HG03469 (cell line): ENCODE data around the gene OR2A42.
A peak's percentile ranks its signal among the peaks of the same experiment; 100 is the strongest.
"Not testable (repeated sequence)": the region's sequence is repeated elsewhere in the genome, so short reads cannot be mapped to it uniquely, and the experiment has no call there.

Experiments
- ATAC-seq: cut with Tn5 transposase; IDR thresholded peaks from one replicate; pipeline ENCODE4 v1.9.1; 2021; ENCODE audit warnings: mild to moderate bottlenecking, moderate library complexity, moderate number of reproducible peaks; ENCODE audit not compliant: unreplicated experiment

Gene OR2A42

GRCh38 chr7:144226866-144227265 lies 12.5 kb downstream of the OR2A42 start:
- ATAC-seq = not testable (repeated sequence)

- ATAC-seq = not testable (repeated sequence)
Observed at GRCh38 chr7:144223675-144224074, 15.7 kb downstream of the OR2A42 start.

GRCh38 chr7:144220531-144220930 lies 18.9 kb downstream of the OR2A42 start:
- ATAC-seq = not testable (repeated sequence)

GRCh38 chr7:144219149-144219548 lies 20.3 kb downstream of the OR2A42 start:
- not testable (repeated sequence) for ATAC-seq

- not testable (repeated sequence) for ATAC-seq
Observed at GRCh38 chr7:144218581-144218980, 20.8 kb downstream of the OR2A42 start.

- ATAC-seq = not testable (repeated sequence)
Observed at GRCh38 chr7:144217200-144217599, 22.2 kb downstream of the OR2A42 start.

- ATAC-seq = not testable (repeated sequence)
Observed at GRCh38 chr7:144205306-144205705, 34.1 kb downstream of the OR2A42 start.

GRCh38 chr7:144203086-144203485 lies 36.3 kb downstream of the OR2A42 start:
- not testable (repeated sequence) for ATAC-seq

GRCh38 chr7:144201978-144202377 lies 37.4 kb downstream of the OR2A42 start:
- not testable (repeated sequence) for ATAC-seq

GRCh38 chr7:144198934-144199333 lies 40.5 kb downstream of the OR2A42 start:
- ATAC-seq = not testable (repeated sequence)

- ATAC-seq = not testable (repeated sequence)
Observed at GRCh38 chr7:144195212-144195872, 44.1 kb downstream of the OR2A42 start, which contains the start of gene ARHGEF35. ARHGEF35 (minus strand) TSS chr7:144195833; CDS start chr7:144188383, 7,450 bp downstream.

- ATAC-seq = not testable (repeated sequence)
Observed at GRCh38 chr7:144194453-144194852, 45.0 kb downstream of the OR2A42 start.

- ATAC-seq = not testable (repeated sequence)
Observed at GRCh38 chr7:144193782-144194181, 45.6 kb downstream of the OR2A42 start.

- ATAC-seq = not testable (repeated sequence)
Observed at GRCh38 chr7:144188578-144189171, 50.7 kb downstream of the OR2A42 start.

- not testable (repeated sequence) for ATAC-seq
Observed at GRCh38 chr7:144187848-144188247, 51.6 kb downstream of the OR2A42 start.

- not testable (repeated sequence) for ATAC-seq
Observed at GRCh38 chr7:144183166-144183565, 56.2 kb downstream of the OR2A42 start, which contains the start of gene CTAGE4. CTAGE4 (plus strand) TSS chr7:144183466; CDS start chr7:144183504, 38 bp downstream.

- ATAC-seq = not testable (repeated sequence)
Observed at GRCh38 chr7:144179165-144179479, 60.3 kb downstream of the OR2A42 start.

GRCh38 chr7:144178380-144179164 lies 60.8 kb downstream of the OR2A42 start:
- peak; percentile 93 for ATAC-seq
